GM12878 (cell line): ENCODE results near the gene RNF13. TPM values are rescaled to one million over a fixed set of nuclear protein-coding genes. Genes with fewer than 3 reads are reported as not detected.

Source experiments
- CEBPB ChIP-seq, 2 experiments: fragments of 150-350 bp in 1 of 2; IDR thresholded peaks; 2 replicates each; pipeline ENCODE4 v1.6.1; 2012 to 2014; ENCODE audit warnings: low read depth in 2 of 2, low read length in 2 of 2, borderline replicate concordance in 1 of 2, inconsistent platforms in 1 of 2
- IKZF1 ChIP-seq: fragments of 450-650 bp; conservative IDR thresholded peaks from 2 replicates; pipeline ENCODE4 v1.6.1; 2017; ENCODE audit warnings: antibody characterized with exemption, mild to moderate bottlenecking
- PAX5 ChIP-seq: IDR thresholded peaks from 2 replicates; pipeline ENCODE4 v1.6.1; 2011; ENCODE audit warnings: low read depth, low read length, borderline replicate concordance
- RAD51 ChIP-seq: fragments of 450-650 bp; IDR thresholded peaks from 2 replicates; pipeline ENCODE4 v1.6.1; 2016; ENCODE audit warnings: moderate library complexity, mild to moderate bottlenecking, inconsistent platforms
- REST ChIP-seq: IDR thresholded peaks from 2 replicates; pipeline ENCODE4 v1.6.1; 2012; ENCODE audit warnings: mild to moderate bottlenecking, low read depth, low read length
- polyA plus RNA-seq, 11 experiments: library from polyadenylated mRNA; depleted of rRNA in 4 of 11; unstranded in 6 of 11; stranded (reverse) in 5 of 11; fragments of >200 nt; fragmentation: Nextera tagmentation in 4 of 11; fragmentation: Illumina TruSeq in 1 of 11; extraction: Ambion mirVana in 4 of 11; extraction: Trizol in 1 of 11; gene quantifications; 1 replicate in 1 of 11; 2 replicates in 10 of 11; pipeline versions ENCODE4 v1.2.1 to v1.2.3, GENCODE V29; 2011 to 2016; ENCODE audit warnings: inconsistent platforms in 2 of 11, missing spikeins in 2 of 11, low read depth in 1 of 11
- total RNA-seq, 4 experiments: library from RNA; depleted of rRNA in 3 of 4; stranded (reverse); fragments of >200 nt in 3 of 4; fragmentation: Illumina TruSeq in 1 of 4; extraction: Trizol in 1 of 4; gene quantifications; 2 replicates each; pipeline versions ENCODE4 v1.2.1 to v1.2.3, GENCODE V29; 2013 to 2021
- TF ChIP-seq, protein P1 (sequence below): fragments of 450-650 bp; IDR thresholded peaks from 2 replicates; pipeline ENCODE4 v1.6.1; 2017; ENCODE audit warnings: mild to moderate bottlenecking, moderate library complexity

The RNF13 gene
- total and polyA plus RNA-seq, 10 of the 15 experiments (the other 5 are each of a cell fraction or from before 2014, with no cell fraction given), result 18.9 to 73.4 (median 36.7) TPM

GRCh38 chr3:149964291-149964690 is 151.3 kb downstream of the RNF13 start (continued):
- TF ChIP-seq REST (no peak), PAX5 (no peak), CEBPB (IDR thresholded peaks at IDR 0.05; ENCODE audit: borderline replicate concordance in 1 of 2, low read depth in 2 of 2, low read length in 2 of 2) (no peak), IKZF1 (no peak), RAD51 (no peak)
- TF ChIP-seq, protein P1, sequence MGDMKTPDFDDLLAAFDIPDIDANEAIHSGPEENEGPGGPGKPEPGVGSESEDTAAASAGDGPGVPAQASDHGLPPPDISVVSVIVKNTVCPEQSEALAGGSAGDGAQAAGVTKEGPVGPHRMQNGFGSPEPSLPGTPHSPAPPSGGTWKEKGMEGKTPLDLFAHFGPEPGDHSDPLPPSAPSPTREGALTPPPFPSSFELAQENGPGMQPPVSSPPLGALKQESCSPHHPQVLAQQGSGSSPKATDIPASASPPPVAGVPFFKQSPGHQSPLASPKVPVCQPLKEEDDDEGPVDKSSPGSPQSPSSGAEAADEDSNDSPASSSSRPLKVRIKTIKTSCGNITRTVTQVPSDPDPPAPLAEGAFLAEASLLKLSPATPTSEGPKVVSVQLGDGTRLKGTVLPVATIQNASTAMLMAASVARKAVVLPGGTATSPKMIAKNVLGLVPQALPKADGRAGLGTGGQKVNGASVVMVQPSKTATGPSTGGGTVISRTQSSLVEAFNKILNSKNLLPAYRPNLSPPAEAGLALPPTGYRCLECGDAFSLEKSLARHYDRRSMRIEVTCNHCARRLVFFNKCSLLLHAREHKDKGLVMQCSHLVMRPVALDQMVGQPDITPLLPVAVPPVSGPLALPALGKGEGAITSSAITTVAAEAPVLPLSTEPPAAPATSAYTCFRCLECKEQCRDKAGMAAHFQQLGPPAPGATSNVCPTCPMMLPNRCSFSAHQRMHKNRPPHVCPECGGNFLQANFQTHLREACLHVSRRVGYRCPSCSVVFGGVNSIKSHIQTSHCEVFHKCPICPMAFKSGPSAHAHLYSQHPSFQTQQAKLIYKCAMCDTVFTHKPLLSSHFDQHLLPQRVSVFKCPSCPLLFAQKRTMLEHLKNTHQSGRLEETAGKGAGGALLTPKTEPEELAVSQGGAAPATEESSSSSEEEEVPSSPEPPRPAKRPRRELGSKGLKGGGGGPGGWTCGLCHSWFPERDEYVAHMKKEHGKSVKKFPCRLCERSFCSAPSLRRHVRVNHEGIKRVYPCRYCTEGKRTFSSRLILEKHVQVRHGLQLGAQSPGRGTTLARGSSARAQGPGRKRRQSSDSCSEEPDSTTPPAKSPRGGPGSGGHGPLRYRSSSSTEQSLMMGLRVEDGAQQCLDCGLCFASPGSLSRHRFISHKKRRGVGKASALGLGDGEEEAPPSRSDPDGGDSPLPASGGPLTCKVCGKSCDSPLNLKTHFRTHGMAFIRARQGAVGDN, result no peak
- TF ChIP-seq, all 136 proteins: peak for 0
